GM12891 (cell line): ENCODE data around the gene HOXB3.

Source experiments
- POLR2A ChIP-seq: IDR thresholded peaks from 2 replicates; pipeline ENCODE4 v1.6.1; 2011; ENCODE audit warnings: low read depth, low read length, control low read depth
- POLR2AphosphoS5 ChIP-seq: IDR thresholded peaks from 2 replicates; pipeline ENCODE4 v1.6.1; 2011; ENCODE audit warnings: low read depth, low read length, control low read depth
- SPI1 ChIP-seq: IDR thresholded peaks from 2 replicates; pipeline ENCODE4 v1.6.1; 2011; ENCODE audit warnings: low read depth, low read length, control low read depth
- TAF1 ChIP-seq: IDR thresholded peaks from 2 replicates; pipeline ENCODE4 v1.6.1; 2011; ENCODE audit warnings: low read depth, low read length, control low read depth

DNA sequence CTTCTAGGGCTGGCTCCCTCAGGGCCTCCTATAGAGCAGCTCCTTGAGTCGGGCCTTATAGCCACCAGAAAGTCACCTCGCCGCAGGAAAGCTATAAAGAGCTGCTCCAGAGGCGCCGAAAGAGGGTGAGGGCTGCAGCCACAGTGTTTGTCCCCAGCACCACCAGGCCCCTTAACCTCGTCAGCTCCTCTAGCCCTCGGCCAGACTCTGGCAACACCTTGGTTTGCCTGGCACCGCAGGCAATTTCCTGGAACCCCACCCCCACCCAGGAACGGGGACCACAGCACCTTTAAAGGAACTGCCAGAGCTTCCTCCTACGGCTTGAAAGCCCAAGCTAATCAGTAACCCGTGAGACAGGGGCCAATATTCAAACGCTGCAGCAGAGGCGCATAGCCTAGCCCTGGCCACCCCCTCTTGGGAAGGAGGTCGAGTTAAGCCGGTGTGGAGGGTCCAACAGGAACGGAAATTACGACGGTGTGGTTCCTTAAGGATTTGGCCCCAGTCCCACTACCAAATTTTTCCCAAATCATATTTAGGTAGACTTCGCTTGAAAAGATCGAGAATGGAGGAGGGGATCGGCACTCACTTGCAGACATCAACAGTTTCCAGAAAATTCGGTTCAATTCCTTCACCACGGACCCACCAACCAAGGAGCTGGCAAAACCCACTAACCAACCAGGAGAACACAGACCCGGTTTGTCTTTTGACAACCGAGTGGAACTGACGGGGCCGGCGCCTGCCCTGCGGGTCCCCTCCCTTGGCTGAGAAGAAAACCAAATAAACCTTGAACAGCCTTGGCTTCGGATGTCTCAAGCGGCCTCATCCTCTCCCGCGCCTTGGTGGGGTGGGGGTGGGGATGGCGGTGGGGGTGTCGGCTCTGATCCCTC is 11.7 kb upstream of the HOXB3 start:
- TF ChIP-seq SPI1 (no peak), POLR2A (no peak), POLR2AphosphoS5 (no peak), TAF1 (no peak)
